Skeletal muscle cell (primary cell): ENCODE measurements around the gene NXPH1.

Experiments
- DNase-seq: peaks from one replicate; pipeline ENCODE4 v3.0.0-alpha.2; 2010; ENCODE audit warnings: low read depth
- H3K4me3 ChIP-seq: 2 replicates; pipeline ENCODE4 v1.5.1; 2011; ENCODE audit warnings: low read depth, mild to moderate bottlenecking, control low read depth, low read length, moderate library complexity

NXPH1 gene

DNA sequence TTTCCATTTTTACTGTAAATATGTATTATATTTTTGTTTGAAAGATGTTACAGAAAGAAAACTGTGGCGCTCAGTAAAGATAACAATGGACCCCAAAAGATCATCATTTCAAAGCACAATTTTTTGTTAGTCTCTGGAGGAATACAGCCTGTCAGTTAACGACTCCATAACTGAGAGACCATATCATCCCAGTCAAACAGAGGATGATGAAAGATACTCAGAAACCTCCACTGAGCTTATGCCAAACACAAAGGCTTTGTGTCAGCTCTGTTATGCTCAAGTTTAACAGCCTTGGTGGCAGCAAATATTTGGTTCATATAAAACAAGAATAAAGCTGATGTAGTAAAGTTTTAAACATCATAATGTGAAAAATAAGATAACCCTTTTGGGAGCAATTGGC is 345.1 kb downstream of the NXPH1 start:
- no peak for DNase-seq
- no peak overlapping the region for H3K4me3 ChIP-seq

DNA sequence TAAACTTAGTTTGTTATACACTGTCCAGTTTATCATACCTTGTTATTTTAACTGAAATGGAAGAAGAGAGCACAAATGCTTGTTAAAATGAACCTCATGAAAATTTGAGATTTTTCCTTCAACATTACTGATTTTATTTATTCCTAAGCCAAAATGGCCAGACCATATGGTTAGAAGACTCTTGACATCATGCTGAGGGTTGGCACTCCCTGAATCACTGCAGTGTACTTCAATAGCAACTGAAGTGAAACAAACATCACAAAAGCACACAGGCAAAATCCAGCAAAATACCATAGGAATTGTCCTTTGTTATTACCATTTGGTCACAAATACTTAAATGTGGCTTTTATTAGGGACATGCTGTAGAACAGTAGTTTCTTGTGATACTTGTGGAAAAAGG is 347.8 kb downstream of the NXPH1 start:
- no peak overlapping the region for H3K4me3 ChIP-seq

DNA sequence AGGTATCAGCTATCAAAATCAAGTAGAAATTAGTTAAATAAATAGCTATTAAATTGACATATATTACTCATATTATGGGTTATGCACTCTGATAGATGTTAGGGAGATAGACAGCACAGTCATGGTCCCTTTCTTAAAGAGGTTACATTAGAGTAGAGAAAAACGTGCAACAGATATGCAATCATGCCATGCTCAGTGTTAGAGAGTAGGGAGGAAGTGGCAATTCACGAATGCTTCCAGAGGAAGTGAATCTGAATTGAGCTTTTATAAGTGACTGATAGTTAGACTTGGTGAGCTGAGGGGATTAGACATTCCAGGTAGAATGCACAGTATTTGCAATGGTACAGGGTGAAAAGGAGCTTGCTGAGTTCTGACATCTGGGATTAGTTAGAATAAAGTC is 349.8 kb downstream of the NXPH1 start:
- DNase-seq, result no peak
- no peak overlapping the region for H3K4me3 ChIP-seq

More for the DNA sequence above, 347.8 kb downstream of the NXPH1 start:
- no peak for DNase-seq

DNA sequence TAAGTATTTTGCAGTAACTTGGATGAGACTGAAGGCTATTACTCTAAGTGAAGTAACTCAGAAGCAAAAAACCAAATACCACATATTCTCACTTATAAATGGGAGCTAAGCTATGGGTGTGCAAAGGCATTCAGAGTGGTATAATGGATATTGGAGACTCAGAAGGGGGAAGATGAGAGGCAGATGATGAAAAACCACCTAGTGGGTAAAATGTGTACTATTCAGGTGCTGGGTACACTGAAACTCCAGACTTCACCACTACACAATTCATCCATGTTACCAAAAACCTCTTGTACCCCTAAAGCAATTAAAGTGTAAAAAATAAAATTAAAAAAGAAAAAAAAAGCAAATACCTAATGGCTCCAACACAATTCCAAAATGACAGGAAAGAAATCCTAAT is 351.7 kb downstream of the NXPH1 start:
- H3K4me3 ChIP-seq, result no peak overlapping the region
- DNase-seq, result no peak

DNA sequence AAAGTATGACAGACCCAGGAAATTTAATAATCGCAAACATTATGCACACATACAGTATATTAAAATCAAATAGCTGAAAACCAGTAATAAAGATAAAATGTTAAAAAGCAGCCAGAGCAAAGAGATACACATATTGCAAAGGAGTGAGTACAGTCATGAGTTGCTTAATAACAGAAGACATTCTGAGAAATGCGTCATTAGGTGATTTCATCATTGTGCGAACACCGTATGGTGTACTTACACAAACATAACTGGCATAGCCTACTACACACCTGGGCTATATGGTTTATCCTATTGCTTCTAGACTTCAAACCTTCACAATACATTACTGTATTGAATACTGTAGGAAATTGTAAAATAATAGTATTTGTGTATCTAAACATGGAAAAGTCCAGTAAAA is 367.6 kb downstream of the NXPH1 start:
- DNase-seq, result no peak
- no peak overlapping the region for H3K4me3 ChIP-seq
